Endothelial cell of umbilical vein (primary cell): Measurements from ENCODE around the gene GAB2. TPM values are rescaled to one million over a fixed set of nuclear protein-coding genes. Genes with fewer than 3 reads are reported as not detected.

Experiments used
- BruUV-seq: library from RNA; stranded (reverse); fragments of 400-500 nt; replicated peaks from 2 replicates; lab custom pipeline; 2021; lab: Mats Ljungman, UMichigan
- CTCF ChIA-PET: fragments of 300-600, 350-600 bp; sonication (Branson Sonifier 250); formaldehyde crosslinking; loops from one replicate; lab custom pipeline; 2021; ENCODE audit warnings: antibody characterized with exemption, inconsistent platforms; lab: Charles Lee
- POLR2A ChIA-PET: fragments of 300-600, 350-600 bp; sonication (Branson Sonifier 250); formaldehyde crosslinking; loops from one replicate; lab custom pipeline; 2021; ENCODE audit warnings: antibody characterized with exemption, inconsistent platforms; lab: Charles Lee
- DNase-seq: peaks from one replicate; pipeline ENCODE4 v3.0.0-alpha.2; 2011; ENCODE audit warnings: low read depth, low spot score
- FAIRE-seq: peaks from 2 replicates; lab custom pipeline; 2011; peaks lifted over from hg19 to GRCh38; lab: Jason Lieb, UNC
- H2AFZ ChIP-seq: 2 replicates; pipeline ENCODE4 v1.6.0; 2012; ENCODE audit warnings: low read depth, low read length, control low read depth, inconsistent platforms
- H3K27ac ChIP-seq: 2 replicates; pipeline ENCODE4 v1.5.1; 2011; ENCODE audit warnings: low read depth, mild to moderate bottlenecking, control low read depth, low read length, moderate library complexity; ENCODE audit not compliant: insufficient read depth
- H3K27me3 ChIP-seq, 2 experiments: 2 replicates each; pipeline versions ENCODE4 v1.6.0 to v1.6.1; 2011; ENCODE audit warnings: low read length in 2 of 2, mixed read lengths in 1 of 2; ENCODE audit not compliant: control insufficient read depth in 2 of 2, insufficient read depth in 2 of 2
- H3K36me3 ChIP-seq, 2 experiments: 2 replicates in 1 of 2; 3 replicates in 1 of 2; pipeline ENCODE4 v1.5.1; 2011; ENCODE audit warnings: low read length in 2 of 2, mild to moderate bottlenecking in 1 of 2, moderate library complexity in 1 of 2; ENCODE audit not compliant: control insufficient read depth in 2 of 2, insufficient read depth in 2 of 2; ENCODE audit errors: extremely low read depth in 1 of 2
- H3K4me1 ChIP-seq: 3 replicates; pipeline ENCODE4 v1.5.1; 2011; ENCODE audit warnings: mild to moderate bottlenecking, low read length; ENCODE audit not compliant: control insufficient read depth, insufficient read depth; ENCODE audit errors: extremely low read depth
- H3K4me2 ChIP-seq: 2 replicates; pipeline ENCODE4 v1.6.1; 2011; ENCODE audit warnings: low read length, control low read depth, mixed read lengths; ENCODE audit not compliant: insufficient read depth
- H3K4me3 ChIP-seq, 3 experiments: fragments of 200-600 bp in 1 of 3; sonication (generic), shearing (Covaris generic) in 1 of 3; replicated peaks in 1 of 3; 2 replicates each; pipeline ENCODE4 v1.5.1; 2011 to 2016; ENCODE audit warnings: control low read depth in 3 of 3, low read length in 3 of 3, mild to moderate bottlenecking in 2 of 3, inconsistent platforms in 1 of 3, low read depth in 1 of 3, moderate library complexity in 1 of 3; ENCODE audit not compliant: insufficient read depth in 1 of 3
- H3K79me2 ChIP-seq: 2 replicates; pipeline ENCODE4 v1.6.0; 2012; ENCODE audit warnings: low read length, inconsistent platforms; ENCODE audit not compliant: control insufficient read depth, insufficient read depth
- H3K9ac ChIP-seq: replicated peaks from 2 replicates; pipeline ENCODE3; 2011; ENCODE audit warnings: low read length, control low read depth; ENCODE audit not compliant: insufficient read depth; ENCODE audit errors: extremely low read depth
- H3K9me1 ChIP-seq: replicated peaks from 3 replicates; pipeline ENCODE4 v1.6.0; 2011; ENCODE audit warnings: mild to moderate bottlenecking, low read length; ENCODE audit not compliant: control insufficient read depth, insufficient read depth; ENCODE audit errors: extremely low read depth
- H3K9me3 ChIP-seq: replicated peaks from 2 replicates; pipeline ENCODE4 v1.5.1; 2012; ENCODE audit warnings: low read length, inconsistent platforms; ENCODE audit not compliant: control insufficient read depth, insufficient read depth
- H4K20me1 ChIP-seq: replicated peaks from 2 replicates; pipeline ENCODE3; 2011; ENCODE audit warnings: mild to moderate bottlenecking, low read length; ENCODE audit not compliant: control insufficient read depth, insufficient read depth; ENCODE audit errors: extremely low read depth
- EZH2 ChIP-seq: IDR thresholded peaks from 2 replicates; pipeline ENCODE4 v1.6.1; 2012; ENCODE audit warnings: borderline replicate concordance, low read depth, mild to moderate bottlenecking, moderate library complexity, low read length, inconsistent platforms; ENCODE audit not compliant: severe bottlenecking
- FOS ChIP-seq: IDR thresholded peaks from 2 replicates; pipeline ENCODE4 v1.6.1; 2011; ENCODE audit warnings: mild to moderate bottlenecking, low read length, moderate library complexity, borderline replicate concordance; ENCODE audit not compliant: insufficient read depth
- GATA2 ChIP-seq: IDR thresholded peaks from 2 replicates; pipeline ENCODE4 v1.7.0; 2011; ENCODE audit warnings: low read depth, mild to moderate bottlenecking, moderate library complexity, mixed read lengths, low read length; ENCODE audit not compliant: insufficient read length, insufficient read depth
- JUN ChIP-seq: IDR thresholded peaks from 2 replicates; pipeline ENCODE4 v1.6.1; 2011; ENCODE audit warnings: borderline replicate concordance, low read depth; ENCODE audit not compliant: insufficient read length, insufficient read depth
- MYC ChIP-seq: IDR thresholded peaks from one replicate; pipeline ENCODE4 v1.6.1; 2011; ENCODE audit warnings: mild to moderate bottlenecking, low read depth, low read length
- POLR2A ChIP-seq: IDR thresholded peaks from 2 replicates; pipeline ENCODE4 v1.6.1; 2012; ENCODE audit warnings: low read depth, mild to moderate bottlenecking, control low read depth, low read length
- POLR2AphosphoS5 ChIP-seq: IDR thresholded peaks from 2 replicates; pipeline ENCODE4 v1.6.1; 2012; ENCODE audit warnings: low read depth, mild to moderate bottlenecking, control low read depth, low read length, moderate library complexity; ENCODE audit not compliant: insufficient read depth
- dilution Hi-C: fragments of 300-500 bp; cut with MboI; formaldehyde crosslinking; loops from one replicate; pipeline ENCODE4 v1.15.0; 2019; ENCODE audit warnings: low sequenced_read_pairs; ENCODE audit not compliant: extremely low pct_ligation_motif_present
- intact Hi-C: fragments of 100-400 bp; cut with micrococcal nuclease; formaldehyde crosslinking; loops from one replicate; pipeline ENCODE4 v1.10.0; 2022
- polyA plus RNA-seq, 4 experiments: library from polyadenylated mRNA; depleted of rRNA in 3 of 4; stranded (reverse) in 3 of 4; unstranded in 1 of 4; fragments of >200 nt; gene quantifications; 2 replicates each; pipeline versions ENCODE4 v1.2.1 to v1.2.3, GENCODE V29; 2011 to 2012; ENCODE audit warnings: missing spikeins in 1 of 4
- total RNA-seq: library from RNA; stranded (reverse); gene quantifications from 2 replicates; pipeline ENCODE4 v1.2.3, GENCODE V29; 2021
- TF ChIP-seq, protein P1 (sequence below), 2 donors: IDR thresholded peaks; 1 replicate in 1 of 2; 2 replicates in 1 of 2; pipeline ENCODE4 v1.5.1; 2011; ENCODE audit warnings: low read length in 2 of 2, mild to moderate bottlenecking in 2 of 2, moderate library complexity in 2 of 2, control low read depth in 1 of 2, inconsistent platforms in 1 of 2, low read depth in 1 of 2; ENCODE audit not compliant: insufficient read depth in 1 of 2; ENCODE audit errors: extremely low read depth in 1 of 2
- TF ChIP-seq, protein P2 (sequence below): IDR thresholded peaks from 2 replicates; pipeline ENCODE4 v1.6.1; 2011; ENCODE audit not compliant: insufficient read depth, insufficient read length

Gene GAB2
- total and polyA plus RNA-seq, 2 donors (not counting 3 experiments of a cell fraction or from before 2014, with no cell fraction given): 19.6 to 39.6 TPM

DNA sequence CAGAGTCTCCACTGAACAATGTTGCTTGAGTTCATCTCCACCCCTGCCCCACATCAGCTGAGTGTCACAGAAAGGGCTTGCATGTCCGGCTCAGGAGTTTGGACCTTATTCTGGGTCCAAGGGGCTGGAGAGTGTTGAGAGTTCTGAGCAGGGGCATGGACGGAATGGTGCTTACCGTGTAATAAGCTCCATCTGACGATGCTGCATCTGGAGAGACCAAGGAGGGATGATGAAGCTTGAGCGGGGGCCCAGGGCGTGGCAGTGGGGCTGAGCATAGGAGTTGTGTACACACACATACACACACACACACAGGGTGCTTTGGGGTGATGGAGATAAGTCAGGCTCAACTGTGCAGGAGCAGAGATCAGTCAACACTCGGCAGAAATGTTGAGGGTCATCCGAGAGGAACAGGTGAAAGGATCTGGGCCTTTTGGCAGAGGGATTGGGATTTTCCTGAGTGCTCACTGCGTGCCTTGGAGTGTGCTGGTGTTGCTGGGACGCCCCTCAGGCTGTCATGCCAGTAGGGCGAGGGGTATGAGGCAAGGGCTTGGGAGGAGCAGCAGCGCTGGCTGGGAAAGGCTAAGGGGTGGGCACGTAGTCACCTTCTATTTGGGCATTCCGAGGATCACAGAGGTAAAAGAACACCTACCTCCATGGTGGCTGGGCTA, 226.6 kb downstream of the GAB2 start:
- dilution Hi-C loops: no loop called here
- no peak for FAIRE-seq

More for the DNA sequence above, 226.6 kb downstream of the GAB2 start:
- H3K79me2 ChIP-seq: peaks cover 31% of the 10 kb centered on the region
- intact Hi-C loops: no loop called here
- H3K36me3 ChIP-seq: no peaks in the 10 kb centered on the region
- DNase-seq: no peak
- H3K4me1 ChIP-seq: peaks cover 37% of the 10 kb centered on the region
- TF ChIP-seq, protein P1, sequence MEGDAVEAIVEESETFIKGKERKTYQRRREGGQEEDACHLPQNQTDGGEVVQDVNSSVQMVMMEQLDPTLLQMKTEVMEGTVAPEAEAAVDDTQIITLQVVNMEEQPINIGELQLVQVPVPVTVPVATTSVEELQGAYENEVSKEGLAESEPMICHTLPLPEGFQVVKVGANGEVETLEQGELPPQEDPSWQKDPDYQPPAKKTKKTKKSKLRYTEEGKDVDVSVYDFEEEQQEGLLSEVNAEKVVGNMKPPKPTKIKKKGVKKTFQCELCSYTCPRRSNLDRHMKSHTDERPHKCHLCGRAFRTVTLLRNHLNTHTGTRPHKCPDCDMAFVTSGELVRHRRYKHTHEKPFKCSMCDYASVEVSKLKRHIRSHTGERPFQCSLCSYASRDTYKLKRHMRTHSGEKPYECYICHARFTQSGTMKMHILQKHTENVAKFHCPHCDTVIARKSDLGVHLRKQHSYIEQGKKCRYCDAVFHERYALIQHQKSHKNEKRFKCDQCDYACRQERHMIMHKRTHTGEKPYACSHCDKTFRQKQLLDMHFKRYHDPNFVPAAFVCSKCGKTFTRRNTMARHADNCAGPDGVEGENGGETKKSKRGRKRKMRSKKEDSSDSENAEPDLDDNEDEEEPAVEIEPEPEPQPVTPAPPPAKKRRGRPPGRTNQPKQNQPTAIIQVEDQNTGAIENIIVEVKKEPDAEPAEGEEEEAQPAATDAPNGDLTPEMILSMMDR (IDR thresholded peaks at IDR 0.05; ENCODE audit: extremely low read depth in 1 of 2, insufficient read depth in 1 of 2, low read depth in 1 of 2, low read length in 2 of 2): no peak
- TF ChIP-seq JUN (no peak), EZH2 (no peak), POLR2A (no peak), MYC (no peak), FOS (no peak), POLR2AphosphoS5 (no peak), GATA2 (no peak)
- TF ChIP-seq, protein P2, sequence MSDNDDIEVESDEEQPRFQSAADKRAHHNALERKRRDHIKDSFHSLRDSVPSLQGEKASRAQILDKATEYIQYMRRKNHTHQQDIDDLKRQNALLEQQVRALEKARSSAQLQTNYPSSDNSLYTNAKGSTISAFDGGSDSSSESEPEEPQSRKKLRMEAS: no peak
- POLR2A ChIA-PET: no interaction called here
- H3K27me3 ChIP-seq: no peaks in the 10 kb centered on the region
- H3K9me3 ChIP-seq: no peaks in the 10 kb centered on the region
- no peak overlapping the region for H2AFZ ChIP-seq
- CTCF ChIA-PET: interaction anchor here (1.1 kb wide), 1 partner anchor 373 kb away, joined by 3 read pairs; no protein-coding TSS in a partner anchor
- no peak overlapping the region for H3K27ac ChIP-seq
- H3K4me2 ChIP-seq: no peak overlapping the region
- H3K4me3 ChIP-seq: no peak overlapping the region
- BruUV-seq: no TSS peak
- H4K20me1 ChIP-seq: no peaks in the 10 kb centered on the region
- no peak overlapping the region for H3K9ac ChIP-seq
- H3K9me1 ChIP-seq: no peaks in the 10 kb centered on the region
